Stimulated activated CD8-positive, alpha-beta memory T cell treated with anti-CD3 and anti-CD28 coated beads, Interleukin-15, amount 100 ng/mL, for 48 hours (primary cell): ENCODE results near the gene IL1A.

Source experiments
- DNase-seq, 2 donors: peaks; one replicate each; pipeline ENCODE4 v3.0.0-alpha.2; 2020; ENCODE audit warnings: low read depth in 2 of 2

The IL1A gene

DNA sequence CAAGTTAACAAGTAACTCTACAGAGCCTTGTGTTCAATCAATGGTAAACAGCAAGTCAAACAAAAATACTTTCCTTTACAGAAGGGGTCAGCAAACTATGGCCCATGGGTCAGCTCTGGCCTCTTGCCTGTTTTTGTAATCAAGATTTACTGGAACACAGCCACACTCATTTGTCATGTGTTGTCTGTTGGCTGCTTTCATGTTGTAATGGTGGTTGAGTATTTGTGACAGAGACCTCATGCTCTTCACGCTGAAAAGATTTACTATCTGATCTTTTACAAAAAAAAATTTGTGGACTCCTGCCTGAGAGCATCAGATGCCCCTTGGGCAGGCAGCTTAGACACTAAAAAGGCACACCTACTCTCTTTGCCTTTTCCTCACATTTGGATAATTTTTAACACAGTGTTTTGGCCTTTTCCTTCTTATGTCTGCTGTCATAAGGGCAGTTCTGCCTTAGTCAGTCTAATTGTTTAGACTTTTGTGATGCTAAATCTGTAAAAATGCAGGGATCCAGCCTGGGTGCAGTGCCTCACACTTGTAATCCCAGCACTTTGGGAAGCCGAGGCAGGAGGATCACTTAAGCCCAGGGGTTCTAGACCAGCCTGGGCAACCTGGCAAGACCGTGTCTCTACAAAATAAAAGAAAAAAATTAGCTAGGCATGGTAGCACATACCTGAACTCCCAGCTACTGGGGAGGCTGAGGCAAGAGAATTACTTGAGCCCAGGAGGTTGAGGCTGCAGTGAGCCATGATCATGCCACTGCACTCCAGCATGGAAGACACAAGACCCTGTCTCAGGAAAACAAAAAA is 34.0 kb upstream of the IL1A start:
- DNase-seq: no peak

- DNase-seq: no peak
These were observed 32.9 kb upstream of the IL1A start for GRCh38 chr2:112817082-112817689.

DNA sequence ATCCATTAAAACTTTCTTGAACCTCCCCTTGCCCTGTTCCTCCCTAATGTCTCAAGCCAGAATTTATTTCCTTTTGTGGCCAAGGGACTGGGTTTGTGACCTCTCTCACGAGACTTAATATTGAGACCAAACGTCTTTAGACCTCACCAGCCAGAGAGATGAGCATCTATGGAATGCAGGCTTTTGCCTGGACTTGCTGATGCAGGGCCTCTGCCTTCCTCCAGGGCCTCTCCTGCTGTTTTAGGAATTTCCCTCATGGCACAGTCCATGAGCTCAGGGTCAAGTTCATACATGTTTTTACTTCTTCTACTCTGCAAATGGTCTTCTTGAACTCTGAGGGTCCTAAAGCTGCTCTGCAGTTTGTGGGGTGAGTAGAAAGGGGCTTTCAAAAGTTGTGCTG is 30.0 kb upstream of the IL1A start:
- DNase-seq: no peak

GRCh38 chr2:112813280-112813966 is 29.1 kb upstream of the IL1A start:
- DNase-seq: no peak

- DNase-seq: no peak
These were observed 28.3 kb upstream of the IL1A start for GRCh38 chr2:112812318-112813267.

DNA sequence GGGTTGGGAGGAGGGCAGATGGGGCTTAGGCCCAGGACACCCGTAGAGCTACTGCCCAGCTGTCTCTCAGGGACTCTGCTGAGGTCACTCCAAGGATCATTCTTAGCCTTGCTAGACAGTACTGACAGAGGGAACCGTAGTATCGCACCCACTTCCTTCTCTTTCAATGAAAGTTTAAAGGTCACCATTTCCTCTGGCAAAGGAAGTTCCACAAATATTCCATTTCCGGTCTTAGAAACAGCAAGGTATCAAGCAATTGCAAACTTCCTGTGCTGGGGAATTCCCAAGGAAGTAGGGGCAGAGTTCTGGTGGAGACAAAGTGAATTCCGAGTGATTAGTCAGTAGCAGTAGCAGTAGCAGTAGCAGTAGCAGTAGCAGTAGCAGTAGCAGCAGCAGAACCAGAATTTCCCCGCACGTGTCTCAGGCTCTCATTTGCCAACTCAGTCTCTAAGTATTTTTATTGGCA is 27.6 kb upstream of the IL1A start:
- no peak for DNase-seq

DNA sequence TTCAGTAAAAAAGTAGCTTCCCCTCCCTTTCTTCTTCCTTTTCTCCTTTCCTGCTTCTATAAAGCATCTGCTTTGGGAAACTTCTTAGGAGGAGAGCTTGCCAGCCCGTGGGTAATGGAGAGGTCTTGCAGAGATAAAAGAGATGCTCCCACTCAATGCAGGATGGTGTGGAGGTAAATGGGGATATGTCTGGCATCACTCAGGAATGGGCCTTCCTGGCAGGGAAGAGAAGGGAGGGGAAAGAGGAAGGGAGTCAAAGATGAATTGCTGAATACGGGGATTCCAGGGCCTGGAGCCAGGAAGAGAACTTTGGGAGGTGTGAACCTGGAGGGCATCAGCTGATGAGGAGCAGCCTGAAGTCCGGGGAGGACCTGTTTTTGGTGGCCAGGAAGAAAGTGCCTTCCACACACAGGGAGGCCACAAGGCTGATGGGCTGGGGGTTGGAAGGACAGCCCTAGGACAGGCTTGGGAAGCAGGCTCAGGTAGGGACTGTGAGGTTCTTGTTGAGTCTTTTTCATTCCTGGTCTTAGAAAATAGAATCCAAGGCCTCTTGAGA is 27.1 kb upstream of the IL1A start:
- no peak for DNase-seq

DNA sequence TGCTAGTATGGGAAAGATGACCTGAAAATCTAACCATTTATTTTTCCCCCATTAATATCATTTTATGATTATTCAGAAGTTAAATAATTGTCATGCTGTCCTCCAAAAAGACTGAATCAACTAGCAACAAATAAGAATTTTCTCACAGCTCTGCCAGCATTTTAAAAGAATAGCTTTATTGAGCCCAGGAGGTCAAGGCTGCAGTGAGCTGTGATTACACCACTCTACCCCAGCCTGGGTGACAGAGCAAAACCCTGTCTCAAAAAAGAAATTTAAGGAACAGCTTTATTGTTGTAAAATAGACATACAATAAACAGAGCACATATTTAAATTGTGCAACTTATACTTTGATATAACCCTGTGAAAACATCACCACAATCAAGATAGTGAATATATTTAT is 24.8 kb upstream of the IL1A start:
- no peak for DNase-seq

DNA sequence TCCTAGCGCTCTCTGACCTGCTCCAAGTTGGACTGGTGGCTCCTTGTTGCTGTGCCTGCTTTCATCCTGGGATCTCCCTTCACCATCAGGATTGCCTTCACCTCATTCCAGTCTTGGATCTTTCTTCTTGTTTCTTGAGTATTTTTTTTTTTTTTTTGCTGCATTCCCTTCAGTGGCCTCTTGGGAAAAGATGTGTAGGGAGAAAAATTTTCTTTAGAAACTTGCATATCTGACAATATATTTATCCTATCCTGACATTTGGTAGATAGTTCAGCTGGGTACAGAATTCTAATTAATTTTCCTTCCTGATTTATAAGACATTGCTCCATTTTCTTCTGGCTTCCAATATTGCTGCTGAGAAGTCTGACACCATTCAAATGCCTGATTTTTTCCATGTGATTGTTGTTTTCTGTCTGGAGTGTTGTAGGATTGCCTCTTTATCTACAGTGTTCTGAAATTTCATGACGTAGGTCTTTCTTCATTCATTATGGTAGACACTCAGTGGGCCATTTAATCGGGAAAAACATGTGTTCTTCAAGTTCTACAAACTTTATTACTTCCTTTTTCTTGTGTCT is 23.0 kb upstream of the IL1A start:
- no peak for DNase-seq

DNA sequence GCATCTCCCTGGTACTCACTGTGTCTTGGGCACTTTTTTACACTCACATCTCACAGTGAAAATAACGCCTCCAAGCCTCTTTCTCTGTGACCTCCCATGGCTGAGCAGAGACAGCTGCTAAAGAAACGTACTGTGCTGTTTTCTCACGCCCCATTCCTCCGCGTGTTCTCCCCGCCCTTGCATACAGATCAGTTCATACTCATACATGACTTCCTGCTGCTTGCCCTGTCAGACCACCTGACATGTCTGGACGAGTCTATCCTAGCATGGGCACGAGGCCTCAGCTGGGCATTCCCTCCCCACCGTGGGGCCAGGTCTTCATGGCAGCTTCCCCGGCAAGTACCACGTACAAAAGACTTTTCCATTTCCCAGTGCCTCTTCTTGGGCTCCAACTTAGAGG is 21.2 kb upstream of the IL1A start:
- DNase-seq: no peak

GRCh38 chr2:112803691-112804521 is 19.6 kb upstream of the IL1A start:
- no peak for DNase-seq

DNA sequence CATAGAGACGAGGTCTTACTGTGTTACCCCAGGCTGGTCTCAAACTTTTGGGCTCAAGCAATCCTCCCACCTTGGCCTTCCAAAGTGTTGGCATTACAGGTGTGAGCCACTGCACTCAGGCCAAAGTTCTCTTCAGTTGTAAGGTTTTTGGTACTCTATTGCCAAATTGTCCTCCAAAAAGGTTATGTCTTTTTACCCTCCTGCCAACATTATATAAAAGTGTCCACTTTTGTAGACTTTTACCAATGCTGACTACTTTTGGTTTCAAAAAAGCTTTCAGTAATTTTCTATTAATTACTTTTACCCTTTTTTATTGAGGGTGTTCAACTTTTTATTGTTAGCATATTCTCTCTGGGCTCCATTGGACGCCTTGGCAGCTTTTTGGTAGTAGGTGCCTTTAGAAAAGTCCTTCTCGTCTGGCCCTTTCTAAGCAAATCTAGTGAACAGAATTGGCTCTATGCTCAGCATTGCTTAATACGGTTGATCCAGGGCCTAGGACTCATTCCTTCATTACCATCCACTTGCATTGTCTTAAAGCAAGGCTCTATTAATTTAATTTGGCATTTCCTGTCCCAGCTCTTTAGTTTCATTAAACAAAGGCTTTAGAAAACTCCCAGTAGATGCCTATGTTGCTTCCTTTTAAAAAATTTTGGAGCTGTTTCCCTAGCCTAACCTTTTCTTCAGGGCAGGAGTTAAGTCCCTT is 16.7 kb upstream of the IL1A start:
- no peak for DNase-seq

- DNase-seq: no peak
These were observed 15.0 kb upstream of the IL1A start for GRCh38 chr2:112798979-112799975.

- no peak for DNase-seq
These were observed 12.2 kb upstream of the IL1A start for GRCh38 chr2:112796486-112796885.

GRCh38 chr2:112795774-112796173 is 11.5 kb upstream of the IL1A start:
- DNase-seq: no peak

DNA sequence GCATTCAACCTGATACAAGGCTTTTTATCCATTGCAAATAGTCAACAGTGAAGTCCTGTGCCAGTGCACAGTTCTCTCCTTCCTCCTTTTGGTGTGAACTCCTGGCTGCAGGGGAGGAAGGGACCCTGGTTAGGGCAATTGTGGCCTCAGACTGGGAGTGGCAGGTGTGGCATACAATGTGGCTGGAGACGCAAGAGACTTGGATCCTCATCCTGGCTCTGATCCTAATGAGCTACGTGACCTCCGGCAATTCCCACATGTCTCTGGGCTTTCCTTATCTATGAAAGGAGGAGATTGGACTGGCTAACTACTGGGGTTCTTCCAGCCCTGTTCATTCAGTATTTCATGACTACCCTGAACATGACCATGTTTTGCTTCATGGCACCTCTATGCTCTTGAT is 10.5 kb upstream of the IL1A start:
- no peak for DNase-seq

GRCh38 chr2:112794131-112794733 is 9.9 kb upstream of the IL1A start:
- DNase-seq: peak in 1 of 2 donors; percentile 13

- no peak for DNase-seq
These were observed 9.2 kb upstream of the IL1A start for GRCh38 chr2:112793449-112793978.
